Karpas-422 (cell line): Measurements from ENCODE around the gene SLC6A6. TPM values are rescaled to one million over a fixed set of nuclear protein-coding genes. Genes with fewer than 3 reads are reported as not detected.

ENCODE experiments used
- DNase-seq: peaks from one replicate; pipeline ENCODE4 v3.0.0-alpha.2; 2015
- H2AFZ ChIP-seq: fragments of 200-600 bp; sonication (generic); 2 replicates; pipeline ENCODE4 v1.6.1; 2014; ENCODE audit warnings: antibody characterized with exemption, low read length, mixed read lengths
- H3K27ac ChIP-seq: fragments of 200-600 bp; sonication (generic); 2 replicates; pipeline ENCODE4 v1.5.1; 2014; ENCODE audit warnings: mild to moderate bottlenecking, low read length, moderate library complexity
- H3K27me3 ChIP-seq: fragments of 200-600 bp; sonication (generic); 2 replicates; pipeline ENCODE4 v1.6.1; 2014; ENCODE audit warnings: low read length, mixed read lengths
- H3K36me3 ChIP-seq: fragments of 200-600 bp; sonication (generic); 2 replicates; pipeline ENCODE4 v1.6.1; 2014; ENCODE audit warnings: low read length, mixed read lengths; ENCODE audit not compliant: insufficient read depth
- H3K4me1 ChIP-seq: fragments of 200-600 bp; sonication (generic); 2 replicates; pipeline ENCODE4 v1.6.1; 2014; ENCODE audit warnings: mild to moderate bottlenecking, low read length, mixed read lengths
- H3K4me2 ChIP-seq: fragments of 200-600 bp; sonication (generic); 2 replicates; pipeline ENCODE4 v1.6.1; 2014; ENCODE audit warnings: low read length, low read depth, mild to moderate bottlenecking; ENCODE audit not compliant: poor library complexity, severe bottlenecking
- H3K4me3 ChIP-seq: fragments of 200-600 bp; sonication (generic); 2 replicates; pipeline ENCODE4 v1.5.1; 2014; ENCODE audit warnings: mild to moderate bottlenecking, antibody characterized with exemption, low read length, mixed read lengths
- H3K79me2 ChIP-seq: fragments of 200-600 bp; sonication (generic); 2 replicates; pipeline ENCODE4 v1.6.1; 2014; ENCODE audit warnings: mild to moderate bottlenecking, low read length, mixed read lengths
- H3K9ac ChIP-seq: fragments of 200-600 bp; sonication (generic); 2 replicates; pipeline ENCODE4 v1.6.0; 2014; ENCODE audit warnings: low read length
- H3K9me2 ChIP-seq: fragments of 200-600 bp; sonication (generic), shearing (Covaris generic); replicated peaks from 2 replicates; pipeline ENCODE4 v1.6.0; 2014; ENCODE audit warnings: mild to moderate bottlenecking, low read length, moderate library complexity; ENCODE audit not compliant: insufficient read depth
- H3K9me3 ChIP-seq: fragments of 300-700, 200-600 bp; sonication (generic); 2 replicates; pipeline ENCODE4 v1.6.1; 2014; ENCODE audit warnings: low read length, mixed read lengths
- H4K20me1 ChIP-seq: fragments of 200-600 bp; sonication (generic); 2 replicates; pipeline ENCODE4 v1.6.1; 2014; ENCODE audit warnings: mild to moderate bottlenecking, antibody characterized with exemption, low read length, low read depth; ENCODE audit not compliant: insufficient read depth
- total RNA-seq: library from RNA; depleted of rRNA; stranded (reverse); fragments of >200 nt; shearing (Covaris generic); gene quantifications from 2 replicates; pipeline ENCODE4 v1.2.3, GENCODE V29; 2014; ENCODE audit warnings: low replicate concordance

SLC6A6 gene
- total RNA-seq, 1 experiment from 2014 or later, result 30.2 TPM

DNA sequence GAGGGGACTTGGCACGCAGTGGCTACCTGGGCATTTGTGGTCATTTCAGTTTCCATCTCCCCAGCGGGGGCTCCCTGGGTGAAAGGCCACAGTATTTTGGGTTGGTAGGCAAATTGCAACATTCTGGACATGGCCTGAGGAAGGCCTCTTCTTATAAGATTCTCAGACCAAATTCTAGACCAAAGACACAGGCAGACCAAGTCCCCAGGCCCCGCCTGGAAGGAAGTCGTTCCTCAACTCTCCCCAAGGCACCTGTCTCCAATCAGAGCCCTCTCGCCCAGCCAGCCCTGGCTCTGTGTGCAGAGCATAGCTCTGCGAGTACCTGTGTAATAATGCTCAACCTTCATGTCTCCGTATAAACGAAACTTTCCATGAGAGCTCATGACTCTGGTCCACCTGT, 84.7 kb downstream of the SLC6A6 start:
- Histone ChIP-seq H3K27me3 (no peaks in the 10 kb centered on the region), H4K20me1 (peaks cover 2% of the 10 kb centered on the region; the same call in 1 of the 2 replicates), H2AFZ (no peak overlapping the region), H3K9ac (no peak overlapping the region), H3K36me3 (peaks cover 6% of the 10 kb centered on the region; the same call in 1 of the 2 replicates), H3K4me3 (no peak overlapping the region), H3K79me2 (no peaks in the 10 kb centered on the region), H3K4me2 (no peak overlapping the region), H3K9me3 (no peaks in the 10 kb centered on the region), H3K4me1 (no peaks in the 10 kb centered on the region), H3K9me2 (no peaks in the 10 kb centered on the region), H3K27ac (no peak overlapping the region)
- DNase-seq, result no peak

- no peak for DNase-seq
- H2AFZ ChIP-seq, result no peak overlapping the region
- H4K20me1 ChIP-seq, result peaks cover 3% of the 10 kb centered on the region; the same call in 1 of the 2 replicates
- no peaks in the 10 kb centered on the region for H3K9me3 ChIP-seq
- H3K9ac ChIP-seq, result no peak overlapping the region
- no peaks in the 10 kb centered on the region for H3K27me3 ChIP-seq
- H3K4me3 ChIP-seq, result no peak overlapping the region
- no peak overlapping the region for H3K27ac ChIP-seq
- no peaks in the 10 kb centered on the region for H3K4me1 ChIP-seq
- no peaks in the 10 kb centered on the region for H3K79me2 ChIP-seq
- no peak overlapping the region for H3K4me2 ChIP-seq
- H3K9me2 ChIP-seq, result no peaks in the 10 kb centered on the region
- peaks cover 6% of the 10 kb centered on the region; the same call in 1 of the 2 replicates for H3K36me3 ChIP-seq
Measured at GRCh38 chr3:14487821-14488220, 85.4 kb downstream of the SLC6A6 start.

- no peaks in the 10 kb centered on the region for H3K27me3 ChIP-seq
- H3K4me3 ChIP-seq, result no peak overlapping the region
- H4K20me1 ChIP-seq, result peaks cover 8% of the 10 kb centered on the region; the same call in 1 of the 2 replicates
- H3K4me1 ChIP-seq, result no peaks in the 10 kb centered on the region
- no peak overlapping the region for H3K4me2 ChIP-seq
- H3K27ac ChIP-seq, result no peak overlapping the region
- peaks cover 6% of the 10 kb centered on the region; the same call in 1 of the 2 replicates for H3K36me3 ChIP-seq
- no peak for DNase-seq
- no peak overlapping the region for H3K9ac ChIP-seq
- H2AFZ ChIP-seq, result no peak overlapping the region
- no peaks in the 10 kb centered on the region for H3K79me2 ChIP-seq
- no peaks in the 10 kb centered on the region for H3K9me2 ChIP-seq
- H3K9me3 ChIP-seq, result no peaks in the 10 kb centered on the region
Measured at GRCh38 chr3:14488286-14489041, 86.1 kb downstream of the SLC6A6 start.

DNA sequence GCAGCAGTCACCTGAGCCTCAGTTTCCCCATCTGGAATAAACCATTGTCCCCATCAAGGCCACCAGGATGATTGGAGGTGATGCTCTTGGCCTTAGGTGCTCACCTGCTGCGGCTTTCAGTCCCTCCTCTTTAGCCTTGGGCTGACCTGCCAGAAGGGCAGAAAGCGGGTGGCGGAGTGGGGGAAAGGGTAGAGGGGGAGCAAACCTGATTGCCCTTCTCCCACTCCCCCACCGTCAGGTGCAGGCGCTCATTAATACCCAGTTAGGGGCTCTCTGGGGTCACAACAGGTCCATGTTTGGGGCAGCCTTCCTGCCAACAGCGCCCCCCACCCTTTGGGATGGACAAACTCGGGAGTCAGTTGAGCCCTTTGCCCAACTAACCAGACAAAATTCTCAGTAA, 87.2 kb downstream of the SLC6A6 start:
- Histone ChIP-seq H4K20me1 (peaks cover 8% of the 10 kb centered on the region; the same call in 1 of the 2 replicates), H3K27ac (no peak overlapping the region), H3K4me3 (no peak overlapping the region), H3K4me2 (no peak overlapping the region), H3K27me3 (no peaks in the 10 kb centered on the region), H3K9ac (no peak overlapping the region), H2AFZ (no peak overlapping the region), H3K36me3 (peaks cover 6% of the 10 kb centered on the region; the same call in 1 of the 2 replicates), H3K79me2 (no peaks in the 10 kb centered on the region), H3K4me1 (no peaks in the 10 kb centered on the region), H3K9me3 (no peaks in the 10 kb centered on the region), H3K9me2 (no peaks in the 10 kb centered on the region)
- DNase-seq, result no peak

GRCh38 chr3:14490255-14490654, 87.8 kb downstream of the SLC6A6 start:
- H3K79me2 ChIP-seq, result no peaks in the 10 kb centered on the region
- H3K9ac ChIP-seq, result no peak overlapping the region
- no peak overlapping the region for H3K27ac ChIP-seq
- H3K4me1 ChIP-seq, result no peaks in the 10 kb centered on the region
- DNase-seq, result no peak
- peaks cover 6% of the 10 kb centered on the region; the same call in 1 of the 2 replicates for H3K36me3 ChIP-seq
- H3K27me3 ChIP-seq, result no peaks in the 10 kb centered on the region
- H3K4me3 ChIP-seq, result no peak overlapping the region
- peaks cover 8% of the 10 kb centered on the region; the same call in 1 of the 2 replicates for H4K20me1 ChIP-seq
- no peak overlapping the region for H3K4me2 ChIP-seq
- no peaks in the 10 kb centered on the region for H3K9me2 ChIP-seq
- H3K9me3 ChIP-seq, result no peaks in the 10 kb centered on the region
- H2AFZ ChIP-seq, result no peak overlapping the region

- Histone ChIP-seq H3K36me3 (peaks cover 6% of the 10 kb centered on the region; the same call in 1 of the 2 replicates), H3K9me2 (no peaks in the 10 kb centered on the region), H2AFZ (no peak overlapping the region), H3K27ac (no peak overlapping the region), H3K4me2 (no peak overlapping the region), H3K9ac (no peak overlapping the region), H3K4me3 (no peak overlapping the region), H3K9me3 (no peaks in the 10 kb centered on the region), H3K4me1 (no peaks in the 10 kb centered on the region), H4K20me1 (0 out of 2 replicates have a peak, but pooled peaks cover 8% of the 10 kb centered on the region), H3K79me2 (no peaks in the 10 kb centered on the region), H3K27me3 (no peaks in the 10 kb centered on the region)
- no peak for DNase-seq
Measured at GRCh38 chr3:14490831-14491230, 88.4 kb downstream of the SLC6A6 start.

DNA sequence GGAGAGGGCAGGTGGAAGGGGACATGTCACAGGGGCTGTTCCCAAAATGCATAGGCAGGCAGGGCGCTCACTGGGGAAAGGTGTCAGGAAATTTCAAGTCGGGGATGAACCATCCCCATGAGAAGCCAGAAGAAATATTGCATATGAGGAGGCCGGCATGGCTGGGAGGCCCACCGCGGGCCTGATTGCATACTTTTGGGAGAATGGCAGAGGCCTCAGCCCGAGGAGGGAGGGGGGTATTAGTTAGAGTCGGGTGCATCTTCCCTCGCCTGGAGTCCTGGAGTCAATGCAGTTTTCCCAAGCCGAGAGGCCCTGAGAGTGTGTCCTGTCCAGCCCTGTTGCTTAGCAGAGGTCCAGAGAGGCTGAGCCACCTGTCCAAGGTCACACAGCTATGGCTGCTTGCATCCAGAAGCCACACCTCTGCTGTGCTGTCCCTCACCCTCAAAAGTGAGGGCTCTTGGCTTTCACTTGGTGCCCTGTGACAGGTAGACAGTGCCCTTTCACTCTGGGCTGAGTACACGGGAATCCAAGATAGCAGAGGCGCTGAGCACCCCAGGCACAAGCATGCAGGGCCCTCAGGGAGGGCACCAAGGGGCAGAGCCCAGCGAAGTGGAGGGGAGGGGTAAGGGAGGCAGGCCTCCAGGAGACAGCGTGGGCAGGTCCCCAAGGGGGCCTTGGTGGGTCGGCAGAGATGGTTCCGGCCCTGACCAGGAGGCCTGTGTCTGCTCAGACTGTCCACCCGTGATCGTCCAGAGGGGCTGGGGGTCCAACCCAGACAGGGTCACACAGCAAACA, 89.2 kb downstream of the SLC6A6 start:
- Histone ChIP-seq H3K4me3 (no peak overlapping the region), H3K4me2 (no peak overlapping the region), H3K27ac (no peak overlapping the region), H3K36me3 (peaks cover 6% of the 10 kb centered on the region; the same call in 1 of the 2 replicates), H3K9me3 (no peaks in the 10 kb centered on the region), H3K9ac (no peak overlapping the region), H4K20me1 (0 out of 2 replicates have a peak, but pooled peaks cover 8% of the 10 kb centered on the region), H2AFZ (no peak overlapping the region), H3K79me2 (no peaks in the 10 kb centered on the region), H3K4me1 (no peaks in the 10 kb centered on the region), H3K27me3 (no peaks in the 10 kb centered on the region), H3K9me2 (no peaks in the 10 kb centered on the region)
- DNase-seq, result no peak
